ENCODE results near the gene FPGS. TPM values are rescaled to one million over a fixed set of nuclear protein-coding genes. Genes with fewer than 3 reads are reported as not detected.
"Not testable (repeated sequence)": the region's sequence is repeated elsewhere in the genome, so short reads cannot be mapped to it uniquely, and the experiment has no call there.

FPGS gene
- total RNA-seq, 2 donors from 2014 or later: 117 TPM

DNA sequence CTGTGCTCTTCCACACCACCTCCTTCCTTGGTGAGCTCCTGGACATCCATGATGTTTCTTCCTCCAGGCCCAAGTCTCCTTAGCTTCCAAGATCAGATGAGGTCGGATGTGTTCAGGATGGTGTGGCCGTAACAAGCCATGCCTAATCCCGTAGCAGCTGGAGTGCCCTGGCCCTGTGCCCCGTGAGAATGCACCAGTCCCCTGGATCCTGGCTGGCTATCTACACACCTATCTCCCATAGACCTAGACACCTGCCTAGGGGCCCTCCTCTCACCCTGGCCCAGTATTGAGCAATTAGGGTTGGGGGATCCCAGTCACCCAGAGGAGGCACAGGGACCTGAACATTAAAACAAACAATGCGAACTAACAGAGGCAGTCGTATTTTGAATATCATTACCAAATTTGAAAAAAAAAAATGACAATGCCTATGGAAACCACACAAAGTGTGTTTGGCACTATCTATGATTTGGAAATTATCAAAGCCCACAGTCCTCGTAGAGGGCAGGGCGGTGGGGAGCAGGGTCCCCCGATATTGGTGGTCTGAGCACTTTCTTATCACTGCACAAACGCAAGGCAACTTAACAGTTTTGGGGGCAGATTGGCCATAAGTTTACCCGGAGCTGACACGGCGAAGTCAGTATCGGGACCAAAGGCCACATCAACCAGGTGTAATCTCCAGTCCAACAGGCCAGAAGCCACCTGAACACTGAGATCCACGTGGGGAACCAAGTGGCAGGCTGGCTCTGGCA lies 38.6 kb downstream of the FPGS start:
- Histone ChIP-seq H3K9me3 (no peaks in the 10 kb centered on the region), H3K36me3 (no peaks in the 10 kb centered on the region), H3K27ac (no peak overlapping the region), H3K4me3 (no peak overlapping the region), H3K27me3 (replicated peaks; ENCODE audit: insufficient read depth) (no peaks in the 10 kb centered on the region), H3K4me1 (replicated peaks) (no peaks in the 10 kb centered on the region)
- intact Hi-C loops (cut with DNase I): no loop called here
- 84% methylated on average over 15 of the region's 15 CpGs for WGBS
- TF ChIP-seq, protein P1, sequence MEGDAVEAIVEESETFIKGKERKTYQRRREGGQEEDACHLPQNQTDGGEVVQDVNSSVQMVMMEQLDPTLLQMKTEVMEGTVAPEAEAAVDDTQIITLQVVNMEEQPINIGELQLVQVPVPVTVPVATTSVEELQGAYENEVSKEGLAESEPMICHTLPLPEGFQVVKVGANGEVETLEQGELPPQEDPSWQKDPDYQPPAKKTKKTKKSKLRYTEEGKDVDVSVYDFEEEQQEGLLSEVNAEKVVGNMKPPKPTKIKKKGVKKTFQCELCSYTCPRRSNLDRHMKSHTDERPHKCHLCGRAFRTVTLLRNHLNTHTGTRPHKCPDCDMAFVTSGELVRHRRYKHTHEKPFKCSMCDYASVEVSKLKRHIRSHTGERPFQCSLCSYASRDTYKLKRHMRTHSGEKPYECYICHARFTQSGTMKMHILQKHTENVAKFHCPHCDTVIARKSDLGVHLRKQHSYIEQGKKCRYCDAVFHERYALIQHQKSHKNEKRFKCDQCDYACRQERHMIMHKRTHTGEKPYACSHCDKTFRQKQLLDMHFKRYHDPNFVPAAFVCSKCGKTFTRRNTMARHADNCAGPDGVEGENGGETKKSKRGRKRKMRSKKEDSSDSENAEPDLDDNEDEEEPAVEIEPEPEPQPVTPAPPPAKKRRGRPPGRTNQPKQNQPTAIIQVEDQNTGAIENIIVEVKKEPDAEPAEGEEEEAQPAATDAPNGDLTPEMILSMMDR (IDR thresholded peaks at IDR 0.05): no peak
- TF ChIP-seq POLR2A (IDR thresholded peaks at IDR 0.05) (no peak), POLR2AphosphoS5 (IDR thresholded peaks at IDR 0.05) (no peak)
- DNase-seq (ENCODE audit: low spot score): no peak

DNA sequence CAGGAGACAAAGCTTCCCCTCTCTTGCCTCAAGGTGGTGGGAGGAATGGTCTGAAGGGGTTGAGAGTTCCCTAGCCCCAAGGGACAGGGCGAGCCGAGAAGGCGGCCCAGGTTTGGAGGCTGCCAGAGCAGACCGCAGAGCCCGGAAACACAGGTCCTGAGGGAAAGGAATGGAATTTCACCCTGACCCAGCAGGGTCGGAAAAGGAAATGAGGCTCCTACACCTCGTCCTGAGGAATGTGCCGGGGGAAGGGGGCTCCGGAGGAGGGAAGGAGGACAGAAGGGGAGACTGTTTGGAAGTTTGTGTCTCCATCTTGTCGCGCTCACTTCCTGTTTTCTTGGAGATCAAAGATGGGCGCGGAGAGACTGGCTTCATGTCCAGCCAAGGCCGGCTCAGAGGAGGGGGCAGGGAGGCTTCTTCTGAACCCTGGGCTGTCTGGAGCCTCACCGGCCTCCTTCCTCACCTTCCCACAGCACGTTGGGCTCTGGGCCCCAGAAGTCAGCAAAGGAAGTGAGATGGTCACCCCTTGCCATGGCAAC lies 42.2 kb downstream of the FPGS start:
- H3K9me3 ChIP-seq: no peaks in the 10 kb centered on the region
- no peak for DNase-seq (ENCODE audit: low spot score)
- WGBS: 69% methylated on average over 16 of the region's 16 CpGs
- no peaks in the 10 kb centered on the region for H3K27me3 ChIP-seq (replicated peaks; ENCODE audit: insufficient read depth)
- no peaks in the 10 kb centered on the region for H3K36me3 ChIP-seq
- no peak overlapping the region for H3K4me3 ChIP-seq
- H3K4me1 ChIP-seq (replicated peaks): no peaks in the 10 kb centered on the region
- TF ChIP-seq, protein P1 (IDR thresholded peaks at IDR 0.05): no peak
- TF ChIP-seq POLR2AphosphoS5 (IDR thresholded peaks at IDR 0.05): no peak
- TF ChIP-seq POLR2A (IDR thresholded peaks at IDR 0.05): no peak
- H3K27ac ChIP-seq: peak overlapping the region in 1 of 2 donors; percentile 51
- intact Hi-C loops (cut with DNase I): no loop called here

DNA sequence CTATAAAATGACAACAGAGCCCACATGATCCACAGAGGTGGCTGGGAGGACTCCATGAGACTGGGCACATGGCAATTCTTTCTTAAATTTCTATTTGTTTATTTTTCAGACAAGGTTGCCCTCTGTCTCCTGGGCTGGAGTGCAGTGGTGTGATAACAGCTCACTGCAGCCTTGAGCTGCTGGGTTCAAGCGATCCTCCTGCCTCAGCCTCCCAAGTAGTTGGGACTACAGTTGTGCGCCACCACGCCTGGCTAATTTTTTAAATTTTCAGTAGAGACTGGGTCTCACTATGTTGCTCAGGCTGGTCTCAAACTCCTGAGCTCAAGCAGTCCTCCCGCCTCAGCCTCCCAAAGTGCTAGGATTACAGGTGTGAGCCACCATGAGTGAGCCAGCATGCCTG lies 42.9 kb downstream of the FPGS start:
- H3K4me3 ChIP-seq; H3K36me3 ChIP-seq; H3K4me1 ChIP-seq (replicated peaks); intact Hi-C loops (cut with DNase I); H3K9me3 ChIP-seq; DNase-seq (ENCODE audit: low spot score); H3K27me3 ChIP-seq (replicated peaks; ENCODE audit: insufficient read depth): not testable (repeated sequence)
- 97% methylated on average over 4 of the region's 4 CpGs for WGBS
- H3K27ac ChIP-seq: peak overlapping the region in 1 of 2 donors; percentile 51

DNA sequence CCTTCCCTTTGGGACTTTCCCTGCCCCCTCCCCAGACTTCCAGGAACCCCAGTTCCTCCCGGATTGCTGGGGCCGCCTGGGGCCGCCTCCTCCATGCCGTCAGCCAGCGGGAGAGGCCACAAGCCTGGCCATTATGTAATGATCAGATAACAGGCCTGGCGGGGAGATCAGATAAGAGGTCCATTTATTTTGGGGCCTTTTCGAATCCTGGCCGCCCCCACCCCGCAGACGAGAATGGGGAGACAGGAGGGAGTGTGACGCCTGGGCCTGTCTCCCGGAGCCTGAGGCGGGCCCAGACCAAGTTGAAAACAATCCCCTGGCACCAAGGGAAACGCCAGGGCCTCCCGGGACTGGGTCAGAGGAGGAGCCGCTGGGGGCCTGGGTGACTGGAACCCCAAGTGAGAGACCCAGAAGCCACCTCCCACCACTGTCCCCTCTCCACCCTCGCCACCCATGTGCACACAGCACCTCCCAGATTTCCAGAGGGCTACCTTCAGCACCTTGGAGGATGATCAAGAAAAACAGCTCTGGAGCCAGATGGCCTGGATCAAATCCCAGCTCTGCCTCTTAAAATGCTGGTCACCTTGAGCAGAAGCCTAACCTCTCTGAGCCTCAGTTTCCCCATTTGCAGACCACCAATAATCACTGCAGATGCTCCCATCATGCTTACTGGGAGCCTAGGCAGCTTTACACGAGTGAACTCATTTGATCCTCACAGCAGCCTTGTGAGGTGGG lies 43.9 kb downstream of the FPGS start:
- Histone ChIP-seq H3K9me3 (no peaks in the 10 kb centered on the region), H3K36me3 (no peaks in the 10 kb centered on the region), H3K4me3 (no peak overlapping the region), H3K27ac (peak overlapping the region; percentile 44 to 51), H3K27me3 (replicated peaks; ENCODE audit: insufficient read depth) (no peaks in the 10 kb centered on the region), H3K4me1 (replicated peaks) (no peaks in the 10 kb centered on the region)
- TF ChIP-seq POLR2A (IDR thresholded peaks at IDR 0.05): no peak
- TF ChIP-seq, protein P1 (IDR thresholded peaks at IDR 0.05): no peak
- TF ChIP-seq POLR2AphosphoS5 (IDR thresholded peaks at IDR 0.05): no peak
- WGBS: 13% methylated on average over 18 of the region's 18 CpGs
- no peak for DNase-seq (ENCODE audit: low spot score)
- intact Hi-C loops (cut with DNase I): no loop called here

DNA sequence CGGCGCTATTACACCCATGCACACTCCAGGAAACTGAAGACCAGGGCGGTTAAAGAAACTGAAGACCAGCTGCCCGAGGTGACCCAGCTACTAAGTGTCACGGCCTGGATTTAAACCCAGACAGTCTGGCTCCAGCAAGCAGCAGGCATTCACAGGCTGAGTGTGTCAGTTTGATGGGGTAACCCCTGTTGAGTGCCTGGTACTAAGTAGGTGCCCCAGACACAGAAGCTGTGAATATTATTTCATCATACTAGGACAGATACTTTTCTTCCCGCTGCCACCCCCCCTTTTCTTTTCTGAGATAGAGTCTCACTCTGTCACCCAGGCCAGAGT lies 44.5 kb downstream of the FPGS start:
- peak overlapping the region in 1 of 2 donors; percentile 44 for H3K27ac ChIP-seq
- no peak for DNase-seq (ENCODE audit: low spot score)
- intact Hi-C loops (cut with DNase I): no loop called here
- TF ChIP-seq POLR2AphosphoS5 (IDR thresholded peaks at IDR 0.05) (no peak), POLR2A (IDR thresholded peaks at IDR 0.05) (no peak)
- TF ChIP-seq, protein P1 (IDR thresholded peaks at IDR 0.05): no peak
- no peaks in the 10 kb centered on the region for H3K27me3 ChIP-seq (replicated peaks; ENCODE audit: insufficient read depth)
- no peaks in the 10 kb centered on the region for H3K4me1 ChIP-seq (replicated peaks)
- H3K9me3 ChIP-seq: no peaks in the 10 kb centered on the region
- H3K4me3 ChIP-seq: no peak overlapping the region
- no peaks in the 10 kb centered on the region for H3K36me3 ChIP-seq
- 69% methylated on average over 6 of the region's 6 CpGs for WGBS

All from prostate gland (tissue), 2 donors.